ENCODE results near the gene MOSPD2.

- TF ChIP-seq, protein P1, sequence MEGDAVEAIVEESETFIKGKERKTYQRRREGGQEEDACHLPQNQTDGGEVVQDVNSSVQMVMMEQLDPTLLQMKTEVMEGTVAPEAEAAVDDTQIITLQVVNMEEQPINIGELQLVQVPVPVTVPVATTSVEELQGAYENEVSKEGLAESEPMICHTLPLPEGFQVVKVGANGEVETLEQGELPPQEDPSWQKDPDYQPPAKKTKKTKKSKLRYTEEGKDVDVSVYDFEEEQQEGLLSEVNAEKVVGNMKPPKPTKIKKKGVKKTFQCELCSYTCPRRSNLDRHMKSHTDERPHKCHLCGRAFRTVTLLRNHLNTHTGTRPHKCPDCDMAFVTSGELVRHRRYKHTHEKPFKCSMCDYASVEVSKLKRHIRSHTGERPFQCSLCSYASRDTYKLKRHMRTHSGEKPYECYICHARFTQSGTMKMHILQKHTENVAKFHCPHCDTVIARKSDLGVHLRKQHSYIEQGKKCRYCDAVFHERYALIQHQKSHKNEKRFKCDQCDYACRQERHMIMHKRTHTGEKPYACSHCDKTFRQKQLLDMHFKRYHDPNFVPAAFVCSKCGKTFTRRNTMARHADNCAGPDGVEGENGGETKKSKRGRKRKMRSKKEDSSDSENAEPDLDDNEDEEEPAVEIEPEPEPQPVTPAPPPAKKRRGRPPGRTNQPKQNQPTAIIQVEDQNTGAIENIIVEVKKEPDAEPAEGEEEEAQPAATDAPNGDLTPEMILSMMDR (IDR thresholded peaks at IDR 0.05), result no peak
- no peak for TF ChIP-seq POLR2A (IDR thresholded peaks at IDR 0.05)
These were observed 8.0 kb upstream of the MOSPD2 start for GRCh38 chrX:14865201-14865600.
